HG02678 (cell line): ENCODE measurements around the gene SH3RF3.

ENCODE experiments used
- ATAC-seq: cut with Tn5 transposase; IDR thresholded peaks from one replicate; pipeline ENCODE4 v1.9.1; 2021; ENCODE audit warnings: mild to moderate bottlenecking, moderate library complexity; ENCODE audit not compliant: unreplicated experiment

Gene SH3RF3

DNA sequence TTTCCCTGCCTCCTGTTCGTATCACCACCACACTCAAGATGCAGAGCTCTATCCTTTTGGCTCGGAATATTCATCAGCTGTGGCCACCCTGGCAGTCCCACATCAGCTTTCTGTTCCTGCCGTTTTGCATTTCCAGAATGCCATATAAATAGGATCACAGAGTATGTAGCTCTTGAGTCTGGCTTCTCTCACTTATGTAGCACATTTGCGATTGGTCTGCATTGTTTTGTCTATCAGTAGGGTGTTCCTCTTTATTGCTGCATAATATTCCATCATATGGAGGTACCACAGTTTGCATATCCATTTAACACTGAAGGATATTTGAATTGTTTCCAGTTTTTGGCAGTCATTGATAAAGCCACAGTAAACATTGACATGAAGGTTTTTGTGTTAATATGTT is 104.6 kb downstream of the SH3RF3 start:
- ATAC-seq = no peak

DNA sequence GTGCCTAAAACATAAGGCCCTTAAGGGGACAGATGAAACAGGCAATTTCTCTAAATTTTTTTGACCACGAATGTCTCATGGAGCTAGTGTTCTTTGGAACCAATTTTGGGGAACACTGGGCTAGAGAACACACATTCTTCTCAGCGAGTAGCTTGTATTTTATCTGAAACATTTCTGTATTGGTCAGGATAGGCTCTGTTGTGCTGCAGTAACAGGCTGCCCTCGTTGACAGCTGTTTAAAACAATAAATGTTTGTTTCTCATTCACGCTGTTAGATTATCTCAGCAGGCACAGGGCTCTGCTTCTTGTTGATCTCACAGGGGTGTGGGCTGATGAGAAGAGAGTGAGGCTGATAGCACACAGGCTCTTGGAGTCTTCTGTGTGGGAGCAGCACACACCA is 105.3 kb downstream of the SH3RF3 start:
- no peak for ATAC-seq

GRCh38 chr2:109236147-109236546 is 107.1 kb downstream of the SH3RF3 start:
- ATAC-seq = no peak

- ATAC-seq = no peak
These were observed 108.8 kb downstream of the SH3RF3 start for GRCh38 chr2:109237792-109238191.

DNA sequence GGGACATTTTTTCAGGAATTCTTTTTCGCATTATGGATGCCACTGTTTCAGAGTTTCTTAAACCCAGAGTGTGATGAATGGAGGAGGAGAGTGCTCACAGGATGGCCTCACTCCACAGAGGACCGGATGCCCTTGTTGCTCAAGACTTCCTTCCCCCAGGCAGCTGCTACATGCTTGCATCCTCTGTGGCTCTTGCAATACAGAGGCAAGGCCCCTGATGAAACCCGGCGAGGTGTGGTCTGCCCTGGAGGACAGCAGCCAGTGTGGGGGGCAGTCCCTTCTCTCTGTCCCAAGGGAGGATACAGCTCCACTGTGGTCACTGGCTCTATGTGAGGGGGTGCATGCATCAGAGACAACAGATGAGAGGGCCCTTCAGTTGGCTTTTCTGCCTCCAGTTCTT is 109.6 kb downstream of the SH3RF3 start:
- peak; percentile 94 for ATAC-seq

- ATAC-seq = no peak
These were observed 110.7 kb downstream of the SH3RF3 start for GRCh38 chr2:109239720-109240119.

DNA sequence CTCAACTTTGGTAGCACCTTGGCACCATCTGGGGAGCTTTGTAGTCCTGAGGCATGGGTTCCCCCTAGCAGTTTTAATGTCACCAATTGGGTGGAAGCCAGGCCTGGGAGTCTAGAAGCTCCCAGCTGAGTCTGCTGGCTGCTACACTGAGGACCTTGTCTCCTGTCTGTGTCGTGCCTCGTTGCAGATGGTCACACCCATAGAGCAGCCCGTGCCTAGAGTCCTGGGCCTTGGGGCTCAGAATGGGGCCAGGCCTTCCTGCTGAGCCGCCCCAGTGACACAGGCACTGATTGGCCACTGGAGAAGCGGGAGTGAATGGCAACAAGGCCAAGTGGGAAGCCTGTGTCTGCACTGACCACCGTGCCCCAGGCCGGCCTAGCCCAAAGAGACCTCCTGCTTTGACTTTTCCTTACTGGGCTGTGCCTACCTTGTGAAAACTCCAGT is 113.2 kb downstream of the SH3RF3 start:
- ATAC-seq = no peak

DNA sequence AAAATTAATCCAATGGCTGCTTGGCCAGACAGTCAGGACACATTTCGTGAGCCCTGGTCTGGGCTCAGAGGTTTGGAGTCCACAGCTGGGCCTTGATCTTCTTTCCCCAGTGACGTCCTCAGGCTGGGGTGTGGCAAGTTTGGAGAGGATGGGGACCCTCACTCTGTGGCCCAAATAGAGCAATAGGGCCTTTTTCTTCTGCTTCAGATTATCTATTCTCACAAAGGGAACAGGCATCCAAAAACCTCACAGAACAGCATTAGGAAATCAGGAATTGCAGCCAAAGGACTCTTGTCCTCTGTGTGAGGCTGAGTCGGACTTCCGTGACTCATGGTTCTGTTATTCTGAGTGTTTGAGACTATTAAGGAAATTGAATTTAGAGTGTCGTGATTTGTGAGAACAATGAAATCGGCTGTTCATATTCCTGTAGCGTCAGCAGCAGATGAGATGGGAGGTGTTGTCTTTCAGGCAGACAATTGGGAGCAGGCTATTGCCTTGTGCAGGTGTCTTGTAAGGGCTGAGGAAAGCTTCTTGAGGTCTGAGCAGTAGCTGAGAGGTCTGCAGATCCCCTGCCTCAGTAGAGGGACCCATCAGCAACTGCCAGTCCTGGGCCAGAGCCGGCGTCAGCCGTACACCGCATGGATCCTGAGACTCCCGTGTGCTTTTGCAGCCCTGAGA is 113.8 kb downstream of the SH3RF3 start:
- ATAC-seq = no peak

DNA sequence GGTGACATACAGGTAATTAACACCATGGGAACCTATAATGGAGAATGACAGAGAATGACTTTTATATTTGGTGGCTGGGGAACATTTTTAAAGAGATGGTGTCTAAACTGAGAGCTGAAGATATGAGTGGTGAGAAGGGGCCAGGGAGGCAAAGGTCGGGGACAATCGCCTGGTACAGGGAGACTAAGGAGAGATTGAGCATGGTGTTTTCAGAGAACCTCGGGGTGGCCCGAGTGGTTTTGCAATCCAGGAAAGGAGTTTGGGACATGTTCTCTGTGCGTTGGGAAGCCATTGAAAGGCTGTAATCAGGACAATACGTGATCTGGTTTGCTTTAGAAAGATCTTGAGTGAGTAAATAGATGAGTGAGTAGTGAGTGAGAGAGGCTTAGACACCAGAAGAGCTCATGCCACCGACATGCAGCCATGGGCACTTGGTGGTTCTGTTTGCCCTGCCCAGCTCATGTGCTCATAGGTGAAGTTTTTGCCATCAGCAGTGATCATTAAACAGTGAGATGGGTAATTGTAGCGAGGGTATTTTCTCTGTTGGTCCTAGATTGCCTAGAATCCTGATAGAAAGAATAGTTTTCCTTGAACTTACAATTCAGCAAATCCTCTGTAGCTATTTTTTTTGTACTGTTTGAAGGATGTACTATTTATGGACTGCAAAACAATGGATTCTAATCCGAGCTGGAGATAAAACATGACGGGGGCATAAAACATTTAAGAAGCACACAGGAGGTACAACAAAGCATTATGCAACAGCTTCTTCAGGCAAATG is 114.7 kb downstream of the SH3RF3 start:
- ATAC-seq = no peak

DNA sequence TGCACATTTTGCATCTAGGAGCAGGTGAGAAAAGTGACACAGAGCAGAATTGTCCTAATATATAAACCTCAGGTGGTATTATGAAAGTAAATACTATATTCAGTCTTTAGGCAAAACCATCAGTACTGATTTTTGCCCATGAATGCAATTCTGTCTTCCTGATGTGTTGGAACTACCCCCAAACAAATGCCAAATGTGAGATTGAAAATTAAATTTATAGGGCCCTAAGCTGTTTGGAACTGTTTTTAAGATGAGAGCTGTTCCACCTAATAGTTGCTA is 115.2 kb downstream of the SH3RF3 start:
- no peak for ATAC-seq

DNA sequence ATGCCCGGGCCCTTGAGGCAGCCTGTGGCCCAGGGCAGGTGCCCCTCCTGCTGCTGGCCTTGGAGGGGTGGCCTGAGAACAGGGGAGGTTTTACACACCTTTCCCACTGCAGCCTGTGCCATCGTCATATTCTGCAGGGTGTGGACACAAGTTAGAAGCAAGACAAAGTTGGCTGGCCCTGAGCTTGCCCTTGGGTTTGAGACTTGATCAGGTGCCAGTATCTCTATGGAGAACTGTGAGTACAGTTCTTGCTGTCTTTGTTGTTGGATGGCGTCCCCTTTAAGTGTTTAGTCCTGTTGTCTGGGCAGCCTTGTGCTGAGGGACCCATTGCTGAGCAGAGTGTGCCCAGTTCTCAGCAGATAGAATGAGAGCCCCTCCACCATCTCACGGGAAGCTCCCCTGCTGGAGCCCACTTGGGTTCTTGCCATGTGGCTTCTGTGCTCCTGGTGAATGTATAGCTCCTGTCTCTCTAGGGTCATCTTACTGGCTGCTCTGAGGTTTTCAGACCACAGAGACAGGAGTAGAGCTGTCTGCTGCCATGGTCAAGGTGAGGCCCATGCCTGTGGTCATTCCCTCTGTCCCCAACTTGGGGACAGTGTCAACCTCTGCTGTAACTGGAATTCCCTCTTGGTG is 115.9 kb downstream of the SH3RF3 start:
- no peak for ATAC-seq

DNA sequence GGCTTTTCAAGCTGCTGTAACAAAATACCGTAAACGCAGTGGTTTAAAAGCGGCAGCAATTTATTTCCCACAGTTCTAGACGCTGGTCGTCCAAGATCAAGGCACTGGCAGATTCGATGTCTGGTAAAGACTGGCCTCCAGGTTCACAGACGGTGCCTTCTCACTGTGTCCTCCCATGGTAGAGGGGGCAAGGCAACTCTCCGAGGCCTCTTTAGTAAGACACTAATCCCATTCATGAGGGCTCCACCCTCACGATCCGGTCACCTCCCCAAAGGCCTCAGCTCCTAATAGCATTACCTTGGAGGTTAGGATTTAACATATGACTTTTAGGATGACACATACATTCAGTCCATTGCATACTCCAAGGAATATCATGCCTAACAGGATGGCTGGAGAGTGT is 117.2 kb downstream of the SH3RF3 start:
- ATAC-seq = no peak

GRCh38 chr2:109246616-109247015 is 117.6 kb downstream of the SH3RF3 start:
- no peak for ATAC-seq

DNA sequence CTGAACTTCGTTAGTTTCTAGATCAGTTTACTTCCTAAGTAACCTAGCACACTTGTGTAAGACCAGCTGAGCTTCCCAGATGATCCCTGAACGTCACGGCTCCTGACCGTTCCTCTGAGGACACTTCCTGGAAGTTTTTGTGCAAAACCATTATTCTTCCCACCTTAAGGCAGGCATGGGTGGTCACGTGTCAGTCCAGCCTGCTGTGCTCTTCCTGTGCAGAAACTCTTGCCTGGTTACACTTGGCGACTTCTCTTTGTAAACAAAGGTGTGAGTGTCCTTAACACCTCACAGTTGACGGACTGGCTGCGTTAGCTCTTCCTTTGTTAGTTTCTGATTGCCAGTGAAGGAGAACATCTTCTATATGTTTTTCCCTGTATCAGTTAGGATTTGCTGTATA is 118.3 kb downstream of the SH3RF3 start:
- ATAC-seq = no peak

DNA sequence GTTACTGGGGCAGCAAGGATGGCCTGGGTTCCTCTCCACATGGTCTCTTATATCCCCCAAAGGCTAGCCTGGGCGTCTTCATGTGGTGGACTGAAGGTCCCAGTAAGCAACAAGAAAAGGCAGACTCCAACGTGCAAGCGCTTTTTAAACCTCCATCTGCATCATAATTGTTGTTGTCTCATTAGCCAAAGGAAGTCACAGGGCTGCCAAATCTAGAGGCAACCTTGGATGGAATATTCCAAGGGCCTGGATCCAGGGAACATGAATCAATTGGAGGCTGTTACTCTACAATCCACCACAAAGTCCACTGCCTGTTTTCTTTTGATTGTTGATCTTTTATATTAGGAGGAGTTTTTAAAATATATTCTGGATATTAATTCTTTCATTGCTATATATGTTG is 118.8 kb downstream of the SH3RF3 start:
- no peak for ATAC-seq

- no peak for ATAC-seq
These were observed 119.6 kb downstream of the SH3RF3 start for GRCh38 chr2:109248590-109248989.

DNA sequence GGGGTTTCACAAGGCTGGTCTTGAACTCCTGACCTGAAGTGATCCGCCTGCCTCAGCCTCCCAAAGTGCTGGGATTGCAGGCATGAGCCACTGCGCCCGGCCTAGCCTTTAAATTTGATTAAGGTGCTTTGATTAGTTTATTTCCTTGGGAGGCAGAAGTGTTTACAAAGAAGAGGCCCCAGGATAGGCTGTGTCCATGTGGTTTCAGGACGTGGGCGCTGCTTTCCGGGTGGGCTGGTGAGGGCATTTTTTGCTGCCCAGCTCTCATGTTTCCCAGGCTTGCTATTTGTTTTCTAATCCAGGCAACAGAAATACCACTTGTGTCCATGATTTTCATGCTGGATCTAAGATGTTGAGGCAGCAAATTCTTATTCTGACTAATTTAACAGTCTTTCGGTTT is 124.2 kb downstream of the SH3RF3 start:
- no peak for ATAC-seq

- ATAC-seq = peak; percentile 78
These were observed 125.3 kb downstream of the SH3RF3 start for GRCh38 chr2:109254174-109254904.

DNA sequence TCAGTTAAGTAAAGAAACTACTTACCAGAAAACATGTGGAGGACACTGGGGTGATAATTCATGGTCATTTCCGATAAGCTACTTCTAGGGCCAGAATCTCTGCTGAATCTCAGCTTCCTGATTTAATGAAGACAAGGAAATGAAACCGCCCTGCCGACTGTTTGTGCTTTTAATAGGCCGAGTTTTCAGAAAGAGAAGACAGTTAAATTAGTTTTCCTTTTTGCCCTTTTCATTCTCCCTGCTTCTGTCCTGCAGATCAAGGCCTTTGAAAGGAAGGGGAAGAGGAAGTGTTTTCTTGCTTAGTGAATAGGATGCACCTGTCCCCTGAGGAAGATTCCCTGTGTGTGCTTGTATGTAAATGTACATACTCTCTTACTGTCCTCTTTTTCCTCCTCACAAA is 126.6 kb downstream of the SH3RF3 start:
- ATAC-seq = no peak

- ATAC-seq = no peak
These were observed 127.1 kb downstream of the SH3RF3 start for GRCh38 chr2:109256111-109256510.

- ATAC-seq = no peak
These were observed 127.9 kb downstream of the SH3RF3 start for GRCh38 chr2:109256921-109257320.

GRCh38 chr2:109257653-109258052 is 128.6 kb downstream of the SH3RF3 start:
- ATAC-seq = no peak
